Measurements from ENCODE around the gene BTK. TPM values are rescaled to one million over a fixed set of nuclear protein-coding genes. Genes with fewer than 3 reads are reported as not detected.
A peak's percentile ranks its signal among the peaks of the same experiment; 100 is the strongest.

The BTK gene
- total RNA-seq: not detected in 2 replicates

DNA sequence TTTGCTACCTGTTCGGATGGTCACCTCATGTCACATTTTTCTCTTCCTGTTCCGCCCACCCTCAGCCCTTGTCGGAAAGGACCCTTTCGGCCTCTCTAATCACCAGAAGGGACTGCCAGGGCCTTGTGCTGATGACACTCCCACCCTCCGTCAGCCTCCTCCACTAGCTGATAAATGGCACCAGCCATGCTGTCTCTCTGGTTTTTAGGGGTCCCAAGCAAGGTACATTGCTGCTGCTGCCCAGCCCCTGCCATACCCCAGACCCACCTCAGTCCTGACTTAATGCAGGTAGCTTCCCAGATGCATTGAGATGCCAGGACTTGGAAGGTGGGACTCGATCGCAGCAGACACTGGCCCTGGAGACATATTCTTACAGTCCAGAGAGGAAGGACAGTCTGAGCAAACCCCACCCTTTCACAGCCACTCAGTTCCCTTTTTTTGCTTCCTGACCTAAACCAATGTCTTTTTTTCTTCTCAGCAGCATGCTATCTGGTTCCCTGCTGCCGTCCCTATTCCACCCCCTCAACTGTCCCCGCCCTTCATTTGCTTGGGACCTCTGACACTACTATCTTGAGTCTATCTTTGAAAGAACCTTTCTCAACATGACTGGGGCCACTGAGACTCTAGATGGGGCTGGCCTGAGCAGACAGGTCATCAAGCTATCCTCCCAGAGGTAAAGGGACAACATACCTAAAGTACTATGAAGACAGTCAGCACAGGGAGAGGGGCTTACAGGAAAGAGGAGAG lies at the start of gene BTK:
TSS of gene BTK (minus strand) at position 397 of the 747 bp plus-strand sequence. CDS start 10,907 bp downstream, outside the sequence.
- no peak for DNase-seq (ENCODE audit: extremely low read depth, low read depth, low spot score)

DNA sequence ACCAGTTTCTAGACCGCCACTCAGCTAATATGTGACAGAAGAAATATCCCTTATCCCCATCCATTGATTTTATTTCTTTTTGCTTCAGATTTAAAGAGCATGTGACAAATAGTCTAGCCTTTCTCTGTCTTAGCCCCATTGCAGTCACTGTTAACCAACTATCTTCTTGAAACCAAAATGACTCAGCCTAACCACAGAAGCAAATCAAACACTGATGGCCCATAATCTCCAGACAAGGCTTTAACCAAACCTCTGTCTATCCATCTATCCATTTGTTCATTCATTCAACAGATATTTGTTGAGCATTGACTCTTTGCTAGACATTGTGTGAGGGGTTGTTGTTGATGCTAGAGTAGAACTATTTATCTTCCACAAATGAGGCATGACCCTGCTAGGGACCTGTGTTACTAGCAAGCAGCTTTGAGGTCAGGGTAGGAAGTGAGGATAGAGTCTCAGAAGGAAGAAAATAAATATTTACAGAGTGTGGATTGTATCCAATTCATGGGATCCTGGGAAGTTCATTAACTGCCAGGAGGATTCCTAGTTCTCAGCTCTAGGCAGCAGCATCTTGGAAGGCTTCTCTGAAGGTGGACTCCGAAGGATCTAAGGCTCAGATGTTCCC lies 44.6 kb upstream of the BTK start:
- DNase-seq (ENCODE audit: extremely low read depth, low read depth, low spot score): no peak

DNA sequence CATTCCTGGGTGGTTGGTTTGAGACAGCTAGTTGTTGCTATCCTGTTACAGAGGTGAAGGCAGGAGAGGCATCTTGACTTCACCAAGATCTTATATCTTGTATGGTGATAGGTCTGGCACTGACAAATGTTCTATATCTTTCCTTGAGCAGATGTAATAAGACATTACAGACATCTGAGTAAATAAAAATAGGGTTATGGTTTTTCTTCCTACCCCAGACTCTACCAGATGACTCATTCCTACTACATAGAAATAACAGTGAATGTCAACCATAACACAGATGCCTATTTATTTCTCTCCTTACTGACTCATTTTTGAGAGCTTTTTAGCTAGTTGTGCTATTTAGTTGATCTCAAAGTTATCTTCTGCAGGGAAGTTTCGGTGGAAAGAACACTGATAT lies 43.9 kb upstream of the BTK start:
- no peak for DNase-seq (ENCODE audit: extremely low read depth, low read depth, low spot score)

DNA sequence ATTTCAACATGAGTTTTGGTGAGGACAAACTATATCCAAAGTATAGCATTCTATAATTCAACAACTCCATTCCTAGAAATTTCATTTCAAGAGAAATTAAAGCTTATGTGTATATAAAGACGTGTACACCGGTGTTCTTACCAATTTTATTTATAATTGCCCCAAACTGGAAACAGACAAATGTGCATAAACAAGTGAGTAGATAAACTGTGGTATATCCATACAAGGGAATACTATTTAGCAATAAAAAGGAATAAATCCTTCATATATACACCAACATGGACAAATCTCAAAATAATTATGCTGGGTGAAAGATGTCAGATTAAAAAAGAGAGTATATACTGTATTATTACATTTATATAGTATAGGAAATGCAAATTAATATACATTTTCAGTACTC lies 42.0 kb upstream of the BTK start:
- DNase-seq (ENCODE audit: extremely low read depth, low read depth, low spot score): no peak

DNA sequence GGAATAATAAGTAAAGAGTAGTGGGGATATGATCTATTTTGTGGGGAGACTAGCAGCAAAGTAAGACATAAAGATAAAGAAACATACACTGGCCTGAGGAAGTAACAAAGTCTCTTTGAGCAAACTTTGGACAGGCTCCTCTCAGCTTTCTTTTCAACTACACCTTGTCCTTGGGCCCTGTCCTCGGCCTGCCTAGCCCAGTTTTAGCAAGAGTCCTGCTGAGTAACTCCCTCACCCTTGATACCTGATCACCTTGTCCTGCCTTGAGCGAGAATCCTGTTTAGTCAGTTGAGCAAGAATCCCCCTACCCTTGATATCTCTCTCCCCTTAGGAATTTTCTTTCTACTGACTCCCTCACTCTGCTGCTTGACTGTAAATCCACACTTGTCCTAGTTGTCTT lies 33.5 kb upstream of the BTK start:
- DNase-seq (ENCODE audit: extremely low read depth, low read depth, low spot score): no peak

GRCh38 chrX:101417981-101418841 lies 32.2 kb upstream of the BTK start:
- DNase-seq (ENCODE audit: extremely low read depth, low read depth, low spot score): no peak

GRCh38 chrX:101417190-101417589 lies 31.2 kb upstream of the BTK start:
- DNase-seq (ENCODE audit: extremely low read depth, low read depth, low spot score): no peak

DNA sequence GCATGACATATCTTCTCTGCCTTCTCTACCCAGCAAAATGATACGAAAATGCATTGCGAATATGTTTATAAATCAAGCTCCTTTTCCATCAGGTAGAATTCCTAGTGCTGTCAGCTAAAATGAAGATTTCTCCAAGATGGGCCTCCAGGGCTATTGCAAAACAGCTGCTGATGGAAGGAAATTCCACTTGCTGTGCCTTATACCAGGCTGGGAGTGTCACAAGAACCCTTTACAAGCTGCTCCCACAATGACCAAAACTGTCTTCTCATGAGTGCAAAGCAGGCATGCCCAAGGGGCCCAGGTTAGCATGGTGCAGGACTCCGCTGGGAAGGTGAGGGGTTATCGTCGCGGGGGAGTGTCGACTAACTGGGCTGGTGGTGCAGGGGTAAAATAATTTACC lies 30.7 kb upstream of the BTK start:
- DNase-seq (ENCODE audit: extremely low read depth, low read depth, low spot score): no peak

GRCh38 chrX:101415180-101416145 lies 29.5 kb upstream of the BTK start:
- peak; percentile 68 for DNase-seq (ENCODE audit: extremely low read depth, low read depth, low spot score)

- DNase-seq (ENCODE audit: extremely low read depth, low read depth, low spot score): no peak
Observed at GRCh38 chrX:101411984-101412383, 26.0 kb upstream of the BTK start.

GRCh38 chrX:101410461-101410860 lies 24.5 kb upstream of the BTK start:
- no peak for DNase-seq (ENCODE audit: extremely low read depth, low read depth, low spot score)

- no peak for DNase-seq (ENCODE audit: extremely low read depth, low read depth, low spot score)
Observed at GRCh38 chrX:101409043-101409442, 23.1 kb upstream of the BTK start.

DNA sequence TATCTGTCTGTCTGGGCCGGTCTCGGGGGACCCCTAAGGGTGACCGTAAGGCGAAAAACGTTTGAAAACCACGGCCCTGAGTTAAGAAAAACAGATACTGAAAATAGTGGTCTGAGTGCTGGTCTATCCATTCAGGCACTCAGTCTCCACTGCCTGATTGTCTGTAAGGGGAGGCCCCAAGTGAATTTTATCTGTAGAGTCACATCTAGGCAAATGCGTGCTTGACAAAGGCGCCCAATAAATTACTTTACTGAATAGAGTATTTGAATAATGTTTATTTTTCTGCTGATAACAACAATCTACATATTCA lies 22.5 kb upstream of the BTK start:
- DNase-seq (ENCODE audit: extremely low read depth, low read depth, low spot score): no peak

DNA sequence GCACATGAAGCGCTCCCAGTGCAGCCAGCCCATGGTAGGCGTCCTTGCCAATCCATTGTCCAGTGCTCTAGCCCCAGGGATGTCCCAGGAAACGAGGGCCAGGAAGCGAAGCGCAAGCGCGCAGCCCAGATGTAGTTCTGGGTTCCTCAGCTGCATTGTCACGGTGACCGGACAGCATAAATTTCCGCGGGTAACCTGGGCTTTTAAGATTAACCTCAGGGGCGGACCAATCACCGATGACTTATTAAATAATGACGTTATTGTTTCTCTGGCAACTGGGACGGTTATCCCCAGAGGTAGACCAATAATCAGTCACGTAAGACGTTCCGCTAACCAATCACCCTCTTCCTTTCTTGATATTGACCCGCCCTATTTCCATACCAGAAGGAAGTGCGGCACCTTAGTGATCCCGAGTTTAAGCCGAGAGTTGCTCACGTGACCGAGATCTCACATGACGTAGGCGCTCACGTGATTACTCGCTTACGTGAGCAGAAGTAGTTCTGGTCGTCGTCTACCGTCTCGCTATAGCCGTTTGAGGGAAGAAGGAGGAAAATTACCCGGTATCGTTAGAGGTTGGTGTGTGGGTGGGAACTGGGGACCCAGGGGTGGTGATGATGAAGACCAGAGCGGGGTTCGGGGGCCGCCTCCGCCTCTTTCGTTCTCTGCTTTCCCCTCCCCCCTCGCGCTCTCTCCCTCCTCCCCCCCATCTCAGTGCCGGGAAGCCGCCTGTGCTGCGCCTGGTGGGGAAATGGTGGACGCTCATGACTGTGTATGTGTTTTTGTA lies 21.9 kb upstream of the BTK start, which contains the start of the genes GLA and HNRNPH2:
TSS of gene GLA (minus strand) at position 178 of the 784 bp plus-strand sequence. CDS start at position 156, 22 bp downstream.
TSS of gene HNRNPH2 (plus strand) at position 475 of the 784 bp plus-strand sequence. CDS start 3,767 bp downstream, outside the sequence.
- DNase-seq (ENCODE audit: extremely low read depth, low read depth, low spot score): peak; percentile 92

GRCh38 chrX:101407167-101407747 lies 21.3 kb upstream of the BTK start:
- no peak for DNase-seq (ENCODE audit: extremely low read depth, low read depth, low spot score)

GRCh38 chrX:101399825-101400224 lies 13.8 kb upstream of the BTK start:
- DNase-seq (ENCODE audit: extremely low read depth, low read depth, low spot score): no peak

GRCh38 chrX:101398694-101399093 lies 12.7 kb upstream of the BTK start:
- no peak for DNase-seq (ENCODE audit: extremely low read depth, low read depth, low spot score)

- DNase-seq (ENCODE audit: extremely low read depth, low read depth, low spot score): no peak
Observed at GRCh38 chrX:101397779-101398178, 11.8 kb upstream of the BTK start.

- no peak for DNase-seq (ENCODE audit: extremely low read depth, low read depth, low spot score)
Observed at GRCh38 chrX:101395789-101396188, 9.8 kb upstream of the BTK start.

Data from glomerular endothelial cell (primary cell).